Suprapubic skin (tissue), 4 donors: ENCODE measurements around the gene HAVCR1. TPM values are rescaled to one million over a fixed set of nuclear protein-coding genes. Genes with fewer than 3 reads are reported as not detected.

Experiments used
- DNase-seq, 2 donors: peaks; one replicate each; pipeline ENCODE4 v3.0.0-alpha.2; 2019; ENCODE audit warnings: low spot score in 2 of 2
- H3K27ac ChIP-seq: fragments of 200-600 bp; sonication (generic); one replicate; pipeline ENCODE4 v1.5.1; 2019
- H3K27me3 ChIP-seq: fragments of 200-600 bp; sonication (generic); one replicate; pipeline ENCODE4 v1.5.1; 2019
- H3K36me3 ChIP-seq: fragments of 200-600 bp; sonication (generic); one replicate; pipeline ENCODE4 v1.5.1; 2019
- H3K4me1 ChIP-seq: fragments of 200-600 bp; sonication (generic); one replicate; pipeline ENCODE4 v1.5.1; 2019
- H3K4me3 ChIP-seq: fragments of 200-600 bp; sonication (generic); one replicate; pipeline ENCODE4 v1.5.1; 2019; ENCODE audit warnings: mild to moderate bottlenecking
- H3K9me3 ChIP-seq: fragments of 200-600 bp; sonication (generic); one replicate; pipeline ENCODE4 v1.5.1; 2019
- EP300 ChIP-seq: sonication (generic); formaldehyde crosslinking; IDR thresholded peaks from one replicate; pipeline ENCODE4 v1.6.1; 2017; ENCODE audit warnings: antibody characterized with exemption
- POLR2A ChIP-seq, 2 donors: fragments of 450-650 bp; IDR thresholded peaks; one replicate each; pipeline ENCODE4 v1.6.1; 2017; ENCODE audit warnings: antibody characterized with exemption in 2 of 2, mild to moderate bottlenecking in 2 of 2, moderate library complexity in 2 of 2
- POLR2AphosphoS5 ChIP-seq, 3 donors: sonication (generic); formaldehyde crosslinking; IDR thresholded peaks; one replicate each; pipeline ENCODE4 v1.6.1; 2017; ENCODE audit warnings: antibody characterized with exemption in 3 of 3
- WGBS: methylation state at CpG from one replicate; pipeline ENCODE4 v1.1.5; 2018; 5-methylcytosine and 5-hydroxymethylcytosine counted together
- total RNA-seq, 4 donors: library from RNA; depleted of rRNA; stranded (reverse); fragments of >200 nt; gene quantifications; one replicate each; pipeline ENCODE4 v1.1.0, GENCODE V29; 2016
- TF ChIP-seq, protein P1 (sequence below), 2 donors: fragments of 200-600 bp in 1 of 2; fragments of 450-650 bp in 1 of 2; sonication (generic) in 1 of 2; IDR thresholded peaks; one replicate each; pipeline ENCODE4 v1.5.1; 2016 to 2019; ENCODE audit warnings: antibody characterized with exemption in 2 of 2, mild to moderate bottlenecking in 1 of 2, moderate library complexity in 1 of 2

Gene HAVCR1
- total RNA-seq, 4 donors from 2014 or later = not detected

DNA sequence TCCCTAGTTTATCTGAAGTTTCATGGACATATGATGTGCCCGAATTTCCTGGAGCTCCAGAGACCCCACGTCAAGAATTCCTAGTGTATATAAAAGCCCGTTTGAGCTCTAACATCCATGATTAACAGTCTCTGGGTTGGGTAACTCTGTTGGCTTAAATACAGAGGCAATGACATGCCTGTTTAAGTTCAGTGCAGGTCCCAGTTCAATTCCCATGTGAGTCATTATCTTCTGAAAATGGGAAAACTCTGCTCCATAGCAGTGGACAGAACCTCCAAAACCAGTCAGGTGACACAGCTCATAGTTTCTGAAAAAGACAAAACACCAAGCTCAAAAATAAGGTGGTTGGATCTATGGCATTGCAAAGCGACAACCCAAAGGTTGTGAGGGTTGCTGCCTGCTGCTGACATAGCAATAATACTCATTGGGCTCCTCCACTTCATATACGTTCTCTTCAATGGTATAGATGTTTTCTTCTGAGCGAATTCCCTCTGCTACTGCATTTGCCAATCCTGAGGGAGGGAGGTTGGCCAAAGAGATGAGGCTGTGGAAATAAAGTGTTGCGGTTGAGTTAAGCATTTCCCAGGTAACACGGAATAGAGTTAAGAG, 27.9 kb upstream of the HAVCR1 start:
- H3K36me3 ChIP-seq = no peaks in the 10 kb centered on the region
- H3K27me3 ChIP-seq = no peaks in the 10 kb centered on the region
- DNase-seq = no peak
- H3K27ac ChIP-seq = no peak overlapping the region
- H3K9me3 ChIP-seq = no peaks in the 10 kb centered on the region
- no peaks in the 10 kb centered on the region for H3K4me1 ChIP-seq
- WGBS = 92% methylated on average over 8 of the region's 8 CpGs
- no peak overlapping the region for H3K4me3 ChIP-seq
- TF ChIP-seq POLR2A (IDR thresholded peaks at IDR 0.05) (no peak), POLR2AphosphoS5 (IDR thresholded peaks at IDR 0.05) (no peak), EP300 (no peak)
- TF ChIP-seq, protein P1, sequence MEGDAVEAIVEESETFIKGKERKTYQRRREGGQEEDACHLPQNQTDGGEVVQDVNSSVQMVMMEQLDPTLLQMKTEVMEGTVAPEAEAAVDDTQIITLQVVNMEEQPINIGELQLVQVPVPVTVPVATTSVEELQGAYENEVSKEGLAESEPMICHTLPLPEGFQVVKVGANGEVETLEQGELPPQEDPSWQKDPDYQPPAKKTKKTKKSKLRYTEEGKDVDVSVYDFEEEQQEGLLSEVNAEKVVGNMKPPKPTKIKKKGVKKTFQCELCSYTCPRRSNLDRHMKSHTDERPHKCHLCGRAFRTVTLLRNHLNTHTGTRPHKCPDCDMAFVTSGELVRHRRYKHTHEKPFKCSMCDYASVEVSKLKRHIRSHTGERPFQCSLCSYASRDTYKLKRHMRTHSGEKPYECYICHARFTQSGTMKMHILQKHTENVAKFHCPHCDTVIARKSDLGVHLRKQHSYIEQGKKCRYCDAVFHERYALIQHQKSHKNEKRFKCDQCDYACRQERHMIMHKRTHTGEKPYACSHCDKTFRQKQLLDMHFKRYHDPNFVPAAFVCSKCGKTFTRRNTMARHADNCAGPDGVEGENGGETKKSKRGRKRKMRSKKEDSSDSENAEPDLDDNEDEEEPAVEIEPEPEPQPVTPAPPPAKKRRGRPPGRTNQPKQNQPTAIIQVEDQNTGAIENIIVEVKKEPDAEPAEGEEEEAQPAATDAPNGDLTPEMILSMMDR (IDR thresholded peaks at IDR 0.05) = no peak

DNA sequence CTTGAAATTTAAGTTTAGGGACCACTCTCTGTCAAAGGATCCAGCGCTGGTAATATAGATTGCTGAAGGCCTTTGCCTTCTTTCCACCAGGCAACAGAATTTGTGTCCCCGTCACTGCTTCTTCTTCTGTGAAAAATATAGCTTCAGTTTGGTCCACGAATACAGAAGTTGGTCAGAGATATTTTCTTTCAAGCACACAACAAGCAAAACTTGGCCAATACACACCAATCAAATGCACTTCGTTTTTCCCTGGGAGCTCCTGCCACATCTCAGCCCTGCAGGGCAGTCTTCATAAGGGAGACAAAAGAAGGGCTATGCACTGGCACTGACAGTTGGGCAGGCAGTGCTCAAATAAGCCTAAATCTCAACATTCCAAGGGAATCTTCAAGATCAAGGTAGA, 27.0 kb upstream of the HAVCR1 start:
- Histone ChIP-seq H3K27me3 (no peaks in the 10 kb centered on the region), H3K4me3 (no peak overlapping the region), H3K9me3 (no peaks in the 10 kb centered on the region), H3K4me1 (no peaks in the 10 kb centered on the region), H3K27ac (no peak overlapping the region), H3K36me3 (no peaks in the 10 kb centered on the region)
- no peak for DNase-seq
- TF ChIP-seq POLR2AphosphoS5 (IDR thresholded peaks at IDR 0.05) (no peak), EP300 (no peak), POLR2A (IDR thresholded peaks at IDR 0.05) (no peak)
- TF ChIP-seq, protein P1 (IDR thresholded peaks at IDR 0.05) = no peak
- WGBS = 70% methylated on average over 4 of the region's 4 CpGs

DNA sequence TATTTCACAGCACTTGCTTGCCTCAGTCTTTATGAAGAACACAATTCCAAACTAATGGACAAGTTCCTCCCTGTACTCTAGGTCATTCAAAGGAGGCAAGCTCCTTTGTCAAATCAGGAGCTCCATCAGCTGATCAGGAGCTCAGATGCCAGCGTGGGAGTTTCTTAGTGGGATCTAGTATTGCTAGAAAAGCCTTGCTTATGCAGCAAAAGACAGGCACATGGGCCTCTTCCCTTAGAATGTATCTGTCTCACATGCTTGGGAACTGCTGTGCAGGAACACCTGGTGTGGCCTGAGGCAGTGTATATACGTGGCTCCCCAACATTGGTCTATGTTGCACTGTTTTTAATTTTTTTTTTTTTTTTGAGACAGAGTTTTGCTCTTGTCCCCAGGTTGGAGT, 21.4 kb upstream of the HAVCR1 start:
- Histone ChIP-seq H3K9me3 (no peaks in the 10 kb centered on the region), H3K4me3 (no peak overlapping the region), H3K36me3 (no peaks in the 10 kb centered on the region), H3K27me3 (no peaks in the 10 kb centered on the region), H3K27ac (no peak overlapping the region), H3K4me1 (no peaks in the 10 kb centered on the region)
- DNase-seq = peak in 1 of 2 donors; percentile 7
- TF ChIP-seq, protein P1 (IDR thresholded peaks at IDR 0.05) = no peak
- TF ChIP-seq POLR2AphosphoS5 (IDR thresholded peaks at IDR 0.05) = no peak
- no peak for TF ChIP-seq POLR2A (IDR thresholded peaks at IDR 0.05)
- TF ChIP-seq EP300 = no peak
- WGBS = 30% methylated on average over 2 of the region's 2 CpGs

DNA sequence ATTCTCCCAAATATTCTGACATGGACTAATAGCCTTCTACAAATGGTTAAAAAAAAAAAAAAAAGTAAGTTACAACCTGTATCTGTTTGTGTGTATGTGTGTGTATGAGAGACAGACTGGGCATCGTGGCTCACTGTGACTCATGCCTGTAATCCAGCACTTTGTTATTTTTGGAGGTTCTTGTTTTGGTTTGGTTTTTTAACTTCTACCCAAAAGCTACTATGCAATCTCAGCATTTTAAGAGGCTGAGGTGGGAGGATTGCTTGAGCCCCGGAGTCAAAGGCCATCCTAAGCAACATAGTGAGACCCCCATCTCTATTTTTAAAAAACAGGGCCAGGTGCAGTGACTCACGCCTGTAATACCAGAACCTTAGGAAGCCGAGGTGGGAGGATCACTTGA, 17.6 kb upstream of the HAVCR1 start:
- Histone ChIP-seq H3K36me3 (no peaks in the 10 kb centered on the region), H3K9me3 (no peaks in the 10 kb centered on the region), H3K4me1 (no peaks in the 10 kb centered on the region), H3K27ac (no peak overlapping the region), H3K4me3 (no peak overlapping the region), H3K27me3 (no peaks in the 10 kb centered on the region)
- 57% methylated on average over 4 of the region's 4 CpGs for WGBS
- DNase-seq = no peak
- no peak for TF ChIP-seq POLR2AphosphoS5 (IDR thresholded peaks at IDR 0.05)
- no peak for TF ChIP-seq EP300

DNA sequence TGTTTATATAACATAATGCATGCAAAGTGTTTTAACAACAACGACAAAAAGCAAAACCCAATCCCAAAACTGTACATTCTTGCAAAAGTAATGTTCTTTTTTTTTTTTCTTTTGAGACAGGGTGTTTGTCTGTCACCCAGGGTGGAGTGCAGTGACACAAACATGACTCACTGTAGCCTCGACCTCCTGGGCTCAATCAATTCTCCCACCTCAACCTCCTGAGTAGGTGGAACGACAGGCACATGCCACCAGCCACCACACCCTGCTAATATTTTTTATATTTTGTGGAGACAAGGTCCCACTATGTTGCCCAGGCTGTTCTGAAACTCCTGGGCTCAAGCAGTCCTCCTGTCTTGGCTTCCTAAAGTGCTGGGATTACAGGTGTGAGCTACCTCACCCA, 13.6 kb upstream of the HAVCR1 start:
- TF ChIP-seq EP300 (no peak), POLR2AphosphoS5 (IDR thresholded peaks at IDR 0.05) (no peak), POLR2A (IDR thresholded peaks at IDR 0.05) (no peak)
- TF ChIP-seq, protein P1 (IDR thresholded peaks at IDR 0.05) = no peak

DNA sequence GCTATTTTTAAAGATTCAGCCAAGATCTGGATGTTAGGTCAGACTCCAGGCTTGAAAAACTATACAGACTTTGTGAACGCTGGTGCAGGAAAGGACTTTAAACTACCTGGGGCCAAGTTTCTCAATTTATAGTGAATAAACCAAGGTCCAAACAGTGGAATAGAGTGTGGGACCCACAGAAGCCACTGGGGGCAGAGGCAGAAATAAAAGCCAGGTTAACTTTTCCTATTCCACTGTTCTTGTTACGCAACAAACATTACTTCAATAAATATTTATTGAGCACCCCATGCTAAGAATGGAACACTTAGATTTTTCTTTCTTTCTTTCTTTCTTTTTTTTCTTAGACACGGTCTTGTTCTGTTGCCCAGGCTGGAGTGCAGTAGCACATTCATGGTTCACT, 11.0 kb upstream of the HAVCR1 start:
- Histone ChIP-seq H3K36me3 (no peaks in the 10 kb centered on the region), H3K9me3 (no peaks in the 10 kb centered on the region), H3K27ac (no peak overlapping the region), H3K27me3 (no peaks in the 10 kb centered on the region), H3K4me3 (no peak overlapping the region), H3K4me1 (no peaks in the 10 kb centered on the region)
- 85% methylated on average over 3 of the region's 3 CpGs for WGBS
- TF ChIP-seq POLR2A (IDR thresholded peaks at IDR 0.05) (no peak), POLR2AphosphoS5 (IDR thresholded peaks at IDR 0.05) (no peak), EP300 (no peak)
- TF ChIP-seq, protein P1 (IDR thresholded peaks at IDR 0.05) = no peak
- DNase-seq = no peak

More for the DNA sequence above, 13.6 kb upstream of the HAVCR1 start:
- Histone ChIP-seq H3K4me1 (no peaks in the 10 kb centered on the region), H3K27me3 (no peaks in the 10 kb centered on the region), H3K36me3 (no peaks in the 10 kb centered on the region), H3K27ac (no peak overlapping the region), H3K9me3 (no peaks in the 10 kb centered on the region), H3K4me3 (no peak overlapping the region)
- 56% methylated on average over 3 of the region's 3 CpGs for WGBS
- DNase-seq = no peak
